Endodermal cell (in vitro differentiated cells): ENCODE measurements around the gene S100A12. TPM values are rescaled to one million over a fixed set of nuclear protein-coding genes. Genes with fewer than 3 reads are reported as not detected.
A peak's percentile ranks its signal among the peaks of the same experiment; 100 is the strongest.

Experiments
- DNase-seq: peaks from one replicate; pipeline ENCODE4 v3.0.0-alpha.2; 2017
- H3K27ac ChIP-seq: 2 replicates; pipeline ENCODE4 v1.5.1; 2013; ENCODE audit warnings: mild to moderate bottlenecking, low read depth, low read length, moderate library complexity
- H3K27me3 ChIP-seq: 2 replicates; pipeline ENCODE4 v1.6.1; 2013; ENCODE audit warnings: mild to moderate bottlenecking, low read length, moderate library complexity; ENCODE audit not compliant: insufficient read depth, control insufficient read depth, poor library complexity, severe bottlenecking
- H3K36me3 ChIP-seq: 2 replicates; pipeline ENCODE4 v1.7.0; 2013; ENCODE audit warnings: mild to moderate bottlenecking, low read length, moderate library complexity; ENCODE audit not compliant: control insufficient read depth, insufficient read depth
- H3K4me1 ChIP-seq: one replicate; pipeline ENCODE4 v1.7.0; 2013; ENCODE audit warnings: low read length; ENCODE audit not compliant: control insufficient read depth, insufficient read depth
- H3K4me3 ChIP-seq: 2 replicates; pipeline ENCODE4 v1.5.1; 2013; ENCODE audit warnings: mild to moderate bottlenecking, low read length, moderate library complexity
- H3K9ac ChIP-seq: 2 replicates; pipeline ENCODE4 v1.6.1; 2013; ENCODE audit warnings: mild to moderate bottlenecking, low read length, moderate library complexity; ENCODE audit not compliant: poor library complexity, severe bottlenecking; ENCODE audit errors: extremely low read depth
- H3K9me3 ChIP-seq: 2 replicates; pipeline ENCODE4 v1.6.1; 2013; ENCODE audit warnings: mild to moderate bottlenecking, low read length, moderate library complexity; ENCODE audit not compliant: control insufficient read depth
- H3K27ac Mint-ChIP-seq: 2 replicates; pipeline ENCODE4 v1.8.0; 2020; ENCODE audit warnings: mixed read lengths
- H3K27me3 Mint-ChIP-seq: 2 replicates; pipeline ENCODE4 v1.8.0; 2021; ENCODE audit warnings: mild to moderate bottlenecking, mixed read lengths; ENCODE audit not compliant: insufficient read depth
- H3K36me3 Mint-ChIP-seq: 2 replicates; pipeline ENCODE4 v1.8.0; 2020; ENCODE audit warnings: low read depth, mixed read lengths
- H3K4me1 Mint-ChIP-seq: 2 replicates; pipeline ENCODE4 v1.8.0; 2020; ENCODE audit warnings: mixed read lengths
- H3K4me3 Mint-ChIP-seq: 2 replicates; pipeline ENCODE4 v1.8.0; 2020; ENCODE audit warnings: mild to moderate bottlenecking, moderate library complexity, mixed read lengths
- H3K9me3 Mint-ChIP-seq: 2 replicates; pipeline ENCODE4 v1.8.0; 2020; ENCODE audit warnings: mild to moderate bottlenecking, mixed read lengths
- CTCF ChIP-seq: fragments of 200-600 bp; sonication (generic); conservative IDR thresholded peaks from 2 replicates; pipeline ENCODE4 v1.5.0; 2021; ENCODE audit warnings: antibody characterized with exemption, mild to moderate bottlenecking
- WGBS, 2 experiments: methylation state at CpG; one replicate each; pipeline versions ENCODE4 v1.1.5 to v1.1.7; 2013; ENCODE audit warnings: missing lambda C conversion rate in 2 of 2, mixed read lengths in 1 of 2; ENCODE audit not compliant: insufficient coverage in 1 of 2, insufficient read length in 1 of 2; 5-methylcytosine and 5-hydroxymethylcytosine counted together
- total RNA-seq, 2 donors: library from RNA; stranded (reverse); fragmentation: NEBNext Ultra II Directional in 1 of 2; extraction: Animal tissue kit (Norgen Biotek cat#: 25700) in 1 of 2; gene quantifications; 2 replicates in 1 of 2; 3 replicates in 1 of 2; pipeline ENCODE4 v1.2.1, GENCODE V29; 2021

Gene S100A12
- total RNA-seq, 2 donors from 2014 or later, result not detected

GRCh38 chr1:153402226-153402625 is 26.8 kb upstream of the S100A12 start:
- Mint-ChIP-seq H3K27ac (no peak overlapping the region), H3K4me1 (no peaks in the 10 kb centered on the region), H3K9me3 (no peaks in the 10 kb centered on the region), H3K36me3 (no peaks in the 10 kb centered on the region), H3K4me3 (no peak overlapping the region), H3K27me3 (peaks cover 24% of the 10 kb centered on the region)
- Histone ChIP-seq H3K36me3 (no peaks in the 10 kb centered on the region), H3K9me3 (no peaks in the 10 kb centered on the region), H3K27ac (no peak overlapping the region), H3K27me3 (no peaks in the 10 kb centered on the region), H3K9ac (no peak overlapping the region), H3K4me1 (no peaks in the 10 kb centered on the region), H3K4me3 (no peak overlapping the region)
- no peak for TF ChIP-seq CTCF
- WGBS, 2 experiments, result 81 to 100% methylated on average over 1 to 2 of the region's 2 CpGs
- peak; percentile 16 for DNase-seq

- Histone ChIP-seq H3K4me1 (no peaks in the 10 kb centered on the region), H3K36me3 (no peaks in the 10 kb centered on the region), H3K9ac (no peak overlapping the region), H3K27me3 (no peaks in the 10 kb centered on the region), H3K9me3 (no peaks in the 10 kb centered on the region), H3K4me3 (no peak overlapping the region), H3K27ac (no peak overlapping the region)
- TF ChIP-seq CTCF, result no peak
- Mint-ChIP-seq H3K36me3 (no peaks in the 10 kb centered on the region), H3K4me3 (no peak overlapping the region), H3K27ac (no peak overlapping the region), H3K9me3 (no peaks in the 10 kb centered on the region), H3K4me1 (no peaks in the 10 kb centered on the region), H3K27me3 (peaks cover 24% of the 10 kb centered on the region)
- no peak for DNase-seq
- WGBS, 2 experiments, result 79 to 96% methylated on average over 2 to 9 of the region's 9 CpGs
These were observed 26.0 kb upstream of the S100A12 start for GRCh38 chr1:153401461-153401860.

GRCh38 chr1:153400244-153400643 is 24.8 kb upstream of the S100A12 start:
- Mint-ChIP-seq H3K4me1 (no peaks in the 10 kb centered on the region), H3K36me3 (no peaks in the 10 kb centered on the region), H3K27ac (no peak overlapping the region), H3K9me3 (no peaks in the 10 kb centered on the region), H3K4me3 (no peak overlapping the region), H3K27me3 (peaks cover 22% of the 10 kb centered on the region)
- WGBS, 2 experiments, result 73 to 90% methylated on average over 3 to 5 of the region's 5 CpGs
- Histone ChIP-seq H3K27me3 (no peaks in the 10 kb centered on the region), H3K36me3 (no peaks in the 10 kb centered on the region), H3K9ac (no peak overlapping the region), H3K9me3 (no peaks in the 10 kb centered on the region), H3K4me3 (no peak overlapping the region), H3K4me1 (no peaks in the 10 kb centered on the region), H3K27ac (no peak overlapping the region)
- peak; percentile 47 for TF ChIP-seq CTCF
- peak; percentile 63 for DNase-seq
